Measurements from ENCODE around the gene WDR45B.

- no peak for TF ChIP-seq CTCF (IDR thresholded peaks at IDR 0.05 in 8 of 11, conservative IDR thresholded peaks at IDR 0.05 in 3 of 11)
- TF ChIP-seq POLR2A (IDR thresholded peaks at IDR 0.05), result no peak
- TF ChIP-seq POLR2AphosphoS5 (IDR thresholded peaks at IDR 0.05), result no peak
Measured at GRCh38 chr17:82623707-82624106, 24.5 kb downstream of the WDR45B start.

Measured in spleen (tissue), 7 donors.